SK-N-SH (cell line): ENCODE results near the gene NXPH4.

ENCODE experiments used
- ELF1 ChIP-seq: IDR thresholded peaks from 2 replicates; pipeline ENCODE4 v1.4.0; 2012
- FOXJ3 ChIP-seq: sonication (generic); formaldehyde crosslinking; IDR thresholded peaks from 2 replicates; pipeline ENCODE4 v1.5.1; 2020; ENCODE audit warnings: mild to moderate bottlenecking, missing genetic modification reagents
- MAX ChIP-seq: IDR thresholded peaks from 2 replicates; pipeline ENCODE4 v1.4.0; 2012; ENCODE audit warnings: low read depth
- PBX3 ChIP-seq: IDR thresholded peaks from 2 replicates; pipeline ENCODE4; 2012
- POLR2AphosphoS5 ChIP-seq: IDR thresholded peaks from 2 replicates; pipeline ENCODE4 v1.6.1; 2012; ENCODE audit warnings: low read depth, low read length
- TEAD4 ChIP-seq: IDR thresholded peaks from 2 replicates; pipeline ENCODE4 v1.4.0; 2012; ENCODE audit warnings: mild to moderate bottlenecking, borderline replicate concordance; ENCODE audit not compliant: insufficient read depth
- USF2 ChIP-seq: fragments of 150-350 bp; IDR thresholded peaks from 2 replicates; pipeline ENCODE4 v1.6.1; 2017; ENCODE audit warnings: antibody characterized with exemption, low read length, low read depth, borderline replicate concordance
- TF ChIP-seq, protein P1 (sequence below): fragments of 200-600 bp; sonication (generic); IDR thresholded peaks from 2 replicates; pipeline ENCODE4 v1.6.1; 2017; ENCODE audit warnings: antibody characterized with exemption, mild to moderate bottlenecking, moderate library complexity
- TF ChIP-seq, protein P2 (sequence below): IDR thresholded peaks from 2 replicates; pipeline ENCODE4 v1.4.0; 2012; ENCODE audit warnings: low read depth, borderline replicate concordance

- TF ChIP-seq FOXJ3 (CRISPR knock-in tag): no peak
- no peak for TF ChIP-seq ELF1
- TF ChIP-seq, protein P1, sequence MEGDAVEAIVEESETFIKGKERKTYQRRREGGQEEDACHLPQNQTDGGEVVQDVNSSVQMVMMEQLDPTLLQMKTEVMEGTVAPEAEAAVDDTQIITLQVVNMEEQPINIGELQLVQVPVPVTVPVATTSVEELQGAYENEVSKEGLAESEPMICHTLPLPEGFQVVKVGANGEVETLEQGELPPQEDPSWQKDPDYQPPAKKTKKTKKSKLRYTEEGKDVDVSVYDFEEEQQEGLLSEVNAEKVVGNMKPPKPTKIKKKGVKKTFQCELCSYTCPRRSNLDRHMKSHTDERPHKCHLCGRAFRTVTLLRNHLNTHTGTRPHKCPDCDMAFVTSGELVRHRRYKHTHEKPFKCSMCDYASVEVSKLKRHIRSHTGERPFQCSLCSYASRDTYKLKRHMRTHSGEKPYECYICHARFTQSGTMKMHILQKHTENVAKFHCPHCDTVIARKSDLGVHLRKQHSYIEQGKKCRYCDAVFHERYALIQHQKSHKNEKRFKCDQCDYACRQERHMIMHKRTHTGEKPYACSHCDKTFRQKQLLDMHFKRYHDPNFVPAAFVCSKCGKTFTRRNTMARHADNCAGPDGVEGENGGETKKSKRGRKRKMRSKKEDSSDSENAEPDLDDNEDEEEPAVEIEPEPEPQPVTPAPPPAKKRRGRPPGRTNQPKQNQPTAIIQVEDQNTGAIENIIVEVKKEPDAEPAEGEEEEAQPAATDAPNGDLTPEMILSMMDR: peak; percentile 92
- TF ChIP-seq, protein P2, sequence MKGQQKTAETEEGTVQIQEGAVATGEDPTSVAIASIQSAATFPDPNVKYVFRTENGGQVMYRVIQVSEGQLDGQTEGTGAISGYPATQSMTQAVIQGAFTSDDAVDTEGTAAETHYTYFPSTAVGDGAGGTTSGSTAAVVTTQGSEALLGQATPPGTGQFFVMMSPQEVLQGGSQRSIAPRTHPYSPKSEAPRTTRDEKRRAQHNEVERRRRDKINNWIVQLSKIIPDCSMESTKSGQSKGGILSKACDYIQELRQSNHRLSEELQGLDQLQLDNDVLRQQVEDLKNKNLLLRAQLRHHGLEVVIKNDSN: no peak
- no peak for TF ChIP-seq PBX3
- TF ChIP-seq POLR2AphosphoS5: no peak
- TF ChIP-seq USF2: no peak
- peak; percentile 94 for TF ChIP-seq MAX
- no peak for TF ChIP-seq TEAD4
These were observed 3.4 kb upstream of the NXPH4 start for GRCh38 chr12:57213058-57213715.
